HG03175 (cell line): Measurements from ENCODE around the gene NOP9.

Experiments used
- ATAC-seq: cut with Tn5 transposase; IDR thresholded peaks from one replicate; pipeline ENCODE4 v1.9.1; 2021; ENCODE audit warnings: mild to moderate bottlenecking, moderate library complexity; ENCODE audit not compliant: unreplicated experiment

The NOP9 gene, protein sequence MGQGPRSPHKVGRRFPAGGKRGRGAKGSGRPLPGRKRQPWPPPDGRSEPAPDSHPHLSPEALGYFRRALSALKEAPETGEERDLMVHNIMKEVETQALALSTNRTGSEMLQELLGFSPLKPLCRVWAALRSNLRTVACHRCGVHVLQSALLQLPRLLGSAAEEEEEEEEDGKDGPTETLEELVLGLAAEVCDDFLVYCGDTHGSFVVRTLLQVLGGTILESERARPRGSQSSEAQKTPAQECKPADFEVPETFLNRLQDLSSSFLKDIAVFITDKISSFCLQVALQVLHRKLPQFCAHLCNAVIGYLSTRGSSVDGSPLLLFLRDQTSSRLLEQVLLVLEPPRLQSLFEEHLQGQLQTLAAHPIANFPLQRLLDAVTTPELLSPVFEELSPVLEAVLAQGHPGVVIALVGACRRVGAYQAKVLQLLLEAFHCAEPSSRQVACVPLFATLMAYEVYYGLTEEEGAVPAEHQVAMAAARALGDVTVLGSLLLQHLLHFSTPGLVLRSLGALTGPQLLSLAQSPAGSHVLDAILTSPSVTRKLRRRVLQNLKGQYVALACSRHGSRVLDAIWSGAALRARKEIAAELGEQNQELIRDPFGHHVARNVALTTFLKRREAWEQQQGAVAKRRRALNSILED

GRCh38 chr14:24299255-24300191 is at the start of gene NOP9, which contains the start of gene DHRS1:
TSS of gene NOP9 (plus strand) at chr14:24299850. CDS start at chr14:24299955, 105 bp downstream.
TSS of gene DHRS1 (minus strand) at chr14:24299780. CDS start at chr14:24299106, 674 bp downstream.
- peak; percentile 77 for ATAC-seq

- no peak for ATAC-seq
Measured at GRCh38 chr14:24250354-24250753, 49.3 kb upstream of the NOP9 start.

DNA sequence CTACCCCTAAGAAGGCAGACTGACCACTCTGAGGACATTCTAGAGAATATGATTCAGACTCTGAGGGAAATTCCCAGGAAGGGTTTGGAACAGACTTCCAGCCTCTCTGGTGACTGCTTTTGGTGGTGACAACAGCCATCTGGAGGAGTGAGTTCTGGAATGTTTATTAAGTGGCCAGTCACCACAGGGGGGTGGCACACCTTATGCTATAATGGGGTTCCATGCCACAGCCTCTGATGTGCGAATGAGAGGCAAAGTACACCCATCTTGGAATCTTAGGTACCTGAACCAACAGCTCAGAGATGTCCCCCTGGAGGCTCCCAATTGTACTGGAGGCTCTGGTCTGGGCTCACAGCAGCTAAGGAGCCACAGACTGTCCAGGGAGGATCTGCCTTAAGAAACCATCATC is 47.8 kb upstream of the NOP9 start:
- no peak for ATAC-seq

- no peak for ATAC-seq
Measured at GRCh38 chr14:24252289-24253124, 47.1 kb upstream of the NOP9 start.

DNA sequence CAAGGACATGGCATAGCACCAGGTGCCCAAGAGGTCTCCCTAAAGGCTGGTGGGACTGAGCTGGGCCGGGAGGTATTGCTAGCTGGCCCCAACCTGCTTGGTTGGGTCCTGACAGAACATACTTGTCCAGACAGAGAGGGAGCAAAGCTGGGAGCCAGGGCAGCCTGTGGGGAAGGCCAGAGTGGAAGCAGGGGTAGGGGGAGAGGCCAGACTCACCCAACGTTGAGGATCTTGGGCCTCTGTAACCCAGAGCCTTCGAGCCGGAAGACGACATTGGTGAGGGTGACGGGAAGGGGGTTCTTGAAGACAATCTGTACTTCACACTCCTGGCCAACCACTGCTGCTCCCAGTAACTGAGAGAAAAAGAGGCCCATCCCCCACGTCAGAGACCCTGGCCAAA is 45.7 kb upstream of the NOP9 start:
- no peak for ATAC-seq

DNA sequence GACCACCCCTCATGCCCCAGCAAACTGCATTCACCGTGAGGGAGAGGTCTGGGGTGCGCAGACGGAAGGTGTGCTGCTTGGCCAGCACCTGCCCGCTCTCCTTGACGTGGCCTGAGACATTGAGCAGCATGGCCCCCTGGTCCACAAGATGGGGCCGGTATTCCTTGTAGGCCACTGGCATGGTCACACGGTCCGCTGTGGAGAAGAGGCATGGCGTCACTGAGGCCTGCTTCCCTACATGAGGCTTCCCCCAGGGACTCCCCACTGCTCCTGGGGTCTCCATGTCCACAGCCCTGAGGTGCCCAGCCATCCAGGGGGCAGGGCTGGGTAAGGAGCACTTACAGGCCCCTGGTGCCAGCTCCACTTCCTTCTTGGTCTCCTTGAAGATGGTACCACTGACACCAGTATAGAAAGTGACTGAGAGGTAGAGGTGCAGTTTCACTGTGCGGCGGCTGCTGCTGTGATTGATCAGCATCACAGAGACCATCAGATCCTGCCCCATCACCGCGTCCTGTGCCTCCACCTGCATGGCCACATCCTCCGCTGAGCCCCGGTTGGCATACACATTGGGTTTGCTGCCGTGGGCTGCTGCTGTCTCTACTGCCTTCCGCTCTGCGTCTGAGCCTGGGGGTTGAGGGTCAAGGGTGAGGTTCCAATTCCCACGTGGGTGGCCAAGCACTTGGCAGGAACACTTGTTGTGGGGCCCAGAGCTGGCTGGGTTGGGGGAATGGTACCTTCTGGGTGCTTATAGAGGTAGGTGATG is 44.8 kb upstream of the NOP9 start:
- no peak for ATAC-seq

DNA sequence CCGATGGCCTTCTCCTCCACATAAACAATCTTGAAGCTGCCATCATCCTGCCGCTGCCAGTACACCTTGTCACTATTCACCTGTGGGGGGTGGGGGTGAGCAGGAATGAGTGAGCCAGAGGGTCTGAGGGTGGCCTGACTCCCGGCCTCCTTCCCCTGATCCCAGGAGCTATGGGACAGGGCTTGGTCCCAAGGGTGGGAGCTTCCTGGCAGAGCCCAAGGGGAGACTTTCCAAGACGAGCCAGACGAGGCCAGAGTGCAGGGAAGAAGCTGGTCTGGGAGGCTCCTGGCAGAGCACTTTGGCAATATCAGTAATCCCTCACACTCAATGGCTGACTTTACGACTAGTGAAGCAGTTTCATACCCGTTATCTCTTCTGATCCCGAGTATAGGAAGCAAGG is 44.2 kb upstream of the NOP9 start:
- ATAC-seq = no peak

- ATAC-seq = no peak
Measured at GRCh38 chr14:24255931-24256711, 43.5 kb upstream of the NOP9 start.

DNA sequence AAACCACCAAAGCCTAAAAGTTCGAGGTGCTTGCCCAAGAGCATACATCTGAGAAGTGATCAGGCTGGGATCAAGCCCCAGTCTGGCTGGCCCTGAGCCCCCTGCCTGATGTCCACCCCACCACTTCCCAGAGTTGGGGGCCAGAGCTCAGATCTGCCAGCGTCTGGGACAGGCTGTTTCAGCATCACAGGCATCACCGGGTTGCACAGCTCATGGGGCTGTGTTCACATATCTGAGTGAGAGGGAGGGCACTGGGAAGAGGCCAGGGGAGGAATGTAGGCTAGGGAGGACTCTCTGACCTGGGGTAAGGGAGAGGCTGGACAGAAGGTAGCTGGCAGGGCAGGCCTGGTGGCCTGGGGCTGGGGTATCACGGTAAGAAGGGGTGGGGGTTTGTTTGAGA is 42.7 kb upstream of the NOP9 start:
- ATAC-seq = no peak

- no peak for ATAC-seq
Measured at GRCh38 chr14:24258119-24258518, 41.5 kb upstream of the NOP9 start.

- no peak for ATAC-seq
Measured at GRCh38 chr14:24258548-24259265, 40.9 kb upstream of the NOP9 start.

GRCh38 chr14:24259282-24260025 is 40.2 kb upstream of the NOP9 start:
- no peak for ATAC-seq

GRCh38 chr14:24260026-24260779 is 39.4 kb upstream of the NOP9 start:
- ATAC-seq = no peak

DNA sequence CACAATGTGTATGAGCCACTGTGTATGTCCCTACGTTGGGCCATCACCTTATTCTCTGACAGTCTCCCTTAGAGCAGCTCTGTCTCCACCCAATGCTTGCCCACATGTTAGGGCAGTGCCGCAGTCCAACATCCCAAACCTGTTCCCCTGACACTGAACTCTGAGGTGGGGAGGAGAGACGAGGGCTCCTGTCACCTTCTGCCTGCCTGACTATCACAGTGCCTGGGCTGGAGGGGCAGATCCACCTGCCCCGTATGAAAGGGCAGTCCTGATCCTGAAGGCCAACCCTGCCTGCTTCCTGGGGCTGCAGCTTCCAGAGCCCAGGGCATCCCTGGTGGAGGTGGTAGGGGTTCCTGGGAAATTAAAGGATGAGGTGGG is 38.9 kb upstream of the NOP9 start:
- no peak for ATAC-seq

DNA sequence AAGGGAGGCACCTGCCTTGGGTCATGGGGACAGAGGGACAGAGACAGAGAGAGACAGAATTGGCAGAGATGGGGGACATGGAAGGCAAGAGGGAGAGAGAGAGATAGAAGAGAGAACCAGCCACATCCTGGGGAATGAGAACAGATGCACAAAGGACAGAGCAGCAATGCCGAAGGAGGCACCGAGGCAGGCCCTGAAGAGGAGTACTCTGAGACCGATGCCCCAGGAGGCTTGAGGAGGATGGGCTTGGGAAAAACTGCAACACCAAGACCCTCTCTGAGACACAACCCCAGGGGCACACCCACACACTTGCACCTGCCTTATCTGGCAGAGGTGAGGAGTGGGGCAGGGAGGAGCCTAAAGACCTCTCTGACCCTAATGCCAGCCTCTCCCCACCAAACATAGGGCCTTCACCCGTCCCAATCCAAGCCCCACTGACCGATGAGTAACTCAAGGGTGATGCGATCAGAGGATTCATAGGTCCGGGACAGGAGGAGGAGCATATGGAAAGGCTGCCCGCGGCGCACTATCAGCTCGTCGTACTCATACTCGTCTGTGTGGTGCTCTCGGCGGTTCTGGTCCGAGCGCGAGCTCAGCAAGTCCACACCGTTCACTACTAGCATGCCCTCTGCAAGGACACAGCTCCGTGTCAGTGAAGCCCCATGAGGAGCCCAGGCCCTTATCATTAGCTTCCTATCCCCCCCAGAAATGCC is 38.2 kb upstream of the NOP9 start:
- ATAC-seq = no peak

- ATAC-seq = no peak
Measured at GRCh38 chr14:24261969-24262327, 37.7 kb upstream of the NOP9 start.
